HepG2 (cell line): Measurements from ENCODE around the gene SERPINB6. TPM values are rescaled to one million over a fixed set of nuclear protein-coding genes. Genes with fewer than 3 reads are reported as not detected.

Source experiments
- AKAP8 ChIP-seq: sonication (generic); formaldehyde crosslinking; IDR thresholded peaks from 2 replicates; pipeline ENCODE4 v1.5.1; 2020; ENCODE audit warnings: mild to moderate bottlenecking, missing genetic modification reagents
- CAMTA2 ChIP-seq: sonication (generic); formaldehyde crosslinking; IDR thresholded peaks from 2 replicates; pipeline ENCODE4 v1.4.0; 2020; ENCODE audit warnings: mild to moderate bottlenecking, missing genetic modification reagents, borderline replicate concordance
- CEBPB ChIP-seq: IDR thresholded peaks from 2 replicates; pipeline ENCODE4 v1.6.1; 2011; ENCODE audit warnings: low read depth, low read length, improper control_type of control experiment, borderline replicate concordance
- CENPBD1 ChIP-seq: sonication (generic); formaldehyde crosslinking; IDR thresholded peaks from 2 replicates; pipeline ENCODE4 v1.8.0; 2022; ENCODE audit warnings: missing genetic modification reagents, low read depth, mild to moderate bottlenecking, borderline replicate concordance
- ERF ChIP-seq: IDR thresholded peaks from 2 replicates; pipeline ENCODE4 v1.6.1; 2018; ENCODE audit warnings: missing biosample characterization, missing genetic modification reagents
- FOXK1 ChIP-seq: sonication (generic); formaldehyde crosslinking; IDR thresholded peaks from 2 replicates; pipeline ENCODE4 v1.4.0; 2020; ENCODE audit warnings: low read depth, missing genetic modification reagents, borderline replicate concordance
- FOXM1 ChIP-seq: sonication (generic); formaldehyde crosslinking; IDR thresholded peaks from 2 replicates; pipeline ENCODE4 v1.5.0; 2020; ENCODE audit warnings: missing genetic modification reagents
- KLF6 ChIP-seq: IDR thresholded peaks from 2 replicates; pipeline ENCODE4 v1.8.0; 2016; ENCODE audit warnings: missing biosample characterization, missing genetic modification reagents
- NCOA1 ChIP-seq: sonication (generic); formaldehyde crosslinking; IDR thresholded peaks from 2 replicates; pipeline ENCODE4 v1.9.0; 2021; ENCODE audit warnings: missing genetic modification reagents
- NR2F6 ChIP-seq, 2 experiments: IDR thresholded peaks; 2 replicates each; pipeline ENCODE4 v1.6.1; 2016; ENCODE audit warnings: antibody characterized with exemption in 1 of 2, mild to moderate bottlenecking in 1 of 2
- PAX8 ChIP-seq: sonication (generic); formaldehyde crosslinking; IDR thresholded peaks from 2 replicates; pipeline ENCODE4 v1.8.0; 2022; ENCODE audit warnings: mild to moderate bottlenecking, missing genetic modification reagents, borderline replicate concordance
- PRMT3 ChIP-seq: sonication (generic); formaldehyde crosslinking; IDR thresholded peaks from 2 replicates; pipeline ENCODE4 v1.8.1; 2022; ENCODE audit warnings: low read depth, mild to moderate bottlenecking, moderate library complexity, missing genetic modification reagents, borderline replicate concordance
- RELA ChIP-seq: sonication (generic); formaldehyde crosslinking; IDR thresholded peaks from 2 replicates; pipeline ENCODE4 v1.4.0; 2020; ENCODE audit warnings: missing genetic modification reagents
- SIX4 ChIP-seq: sonication (generic); formaldehyde crosslinking; IDR thresholded peaks from 2 replicates; pipeline ENCODE4 v1.4.0; 2020; ENCODE audit warnings: missing genetic modification reagents
- SRSF1 ChIP-seq: fragments of 200-400 bp; formaldehyde crosslinking; optimal IDR thresholded peaks from 2 replicates; pipeline ENCODE3; 2017; ENCODE audit warnings: mild to moderate bottlenecking, low read depth, low read length, moderate library complexity
- STAT6 ChIP-seq: sonication (generic); formaldehyde crosslinking; IDR thresholded peaks from 2 replicates; pipeline ENCODE4 v1.4.0; 2020; ENCODE audit warnings: missing genetic modification reagents, mild to moderate bottlenecking, borderline replicate concordance
- SUZ12 ChIP-seq: fragments of 150-350 bp; IDR thresholded peaks from 2 replicates; pipeline ENCODE4 v1.6.1; 2014; ENCODE audit warnings: low read depth, low read length
- ZBTB37 ChIP-seq: sonication (generic); formaldehyde crosslinking; IDR thresholded peaks from 2 replicates; pipeline ENCODE4 v1.4.0; 2020; ENCODE audit warnings: mild to moderate bottlenecking, missing genetic modification reagents
- ZNF431 ChIP-seq: sonication (generic); formaldehyde crosslinking; IDR thresholded peaks from 2 replicates; pipeline ENCODE4 v1.9.0; 2022; ENCODE audit warnings: missing genetic modification reagents, low read depth, mild to moderate bottlenecking, borderline replicate concordance
- ZNF567 ChIP-seq: sonication (generic); formaldehyde crosslinking; IDR thresholded peaks from 2 replicates; pipeline ENCODE4 v1.8.1; 2023; ENCODE audit warnings: mild to moderate bottlenecking, missing genetic modification reagents, borderline replicate concordance
- ZNF678 ChIP-seq: sonication (generic); formaldehyde crosslinking; IDR thresholded peaks from 2 replicates; pipeline ENCODE4 v1.4.0; 2020; ENCODE audit warnings: mild to moderate bottlenecking, missing genetic modification reagents
- ZSCAN9 ChIP-seq: IDR thresholded peaks from 2 replicates; pipeline ENCODE4 v1.6.1; 2016; ENCODE audit warnings: borderline replicate concordance
- polyA plus RNA-seq, 8 experiments: library from polyadenylated mRNA; depleted of rRNA in 3 of 8; stranded (reverse) in 7 of 8; unstranded in 1 of 8; fragments of >200 nt; fragmentation: Illumina TruSeq in 4 of 8; extraction: Trizol in 4 of 8; gene quantifications; 2 replicates each; pipeline versions ENCODE4 v1.2.1 to v1.2.3, GENCODE V29; 2011 to 2016; ENCODE audit warnings: low read depth in 4 of 8, missing spikeins in 1 of 8, mixed read lengths in 1 of 8; ENCODE audit not compliant: insufficient read depth in 1 of 8
- total RNA-seq, 5 experiments: library from RNA; depleted of rRNA; stranded (reverse); fragments of >200 nt; fragmentation: Illumina TruSeq; extraction: Trizol; gene quantifications; 2 replicates each; pipeline ENCODE4 v1.2.3, GENCODE V29; 2016; ENCODE audit warnings: low read depth in 1 of 5
- TF ChIP-seq, protein P1 (sequence below): sonication (generic); formaldehyde crosslinking; IDR thresholded peaks from 2 replicates; pipeline ENCODE4 v1.5.0; 2020; ENCODE audit warnings: missing genetic modification reagents
- TF ChIP-seq, protein P2 (sequence below): sonication (generic); formaldehyde crosslinking; IDR thresholded peaks from 2 replicates; pipeline ENCODE4 v1.8.1; 2023; ENCODE audit warnings: mild to moderate bottlenecking, missing genetic modification reagents, borderline replicate concordance

Gene SERPINB6
- total and polyA plus RNA-seq, 2 of the 13 experiments (the other 11 are each of a cell fraction or from before 2014, with no cell fraction given): 38.2 to 61.3 TPM

GRCh38 chr6:2989332-2990247 lies 18.2 kb upstream of the SERPINB6 start (continued):
- no peak for TF ChIP-seq NCOA1
- no peak for TF ChIP-seq ZBTB37 (CRISPR knock-in tag)
- 0 out of 2 replicates have a peak, but pooled peaks have one; percentile 33 for TF ChIP-seq ZNF678 (CRISPR knock-in tag)
- TF ChIP-seq FOXK1 (CRISPR knock-in tag): peak; percentile 75; the same call in 1 of the 2 replicates
- no peak for TF ChIP-seq CAMTA2 (CRISPR knock-in tag)
- TF ChIP-seq RELA (CRISPR knock-in tag): no peak
- TF ChIP-seq STAT6 (CRISPR knock-in tag): 0 out of 2 replicates have a peak, but pooled peaks have one; percentile 27
- TF ChIP-seq SUZ12: no peak
- 0 out of 2 replicates have a peak, but pooled peaks have one; percentile 41 for TF ChIP-seq CEBPB
- no peak for TF ChIP-seq ZNF567 (CRISPR knock-in tag)
- TF ChIP-seq, protein P1, sequence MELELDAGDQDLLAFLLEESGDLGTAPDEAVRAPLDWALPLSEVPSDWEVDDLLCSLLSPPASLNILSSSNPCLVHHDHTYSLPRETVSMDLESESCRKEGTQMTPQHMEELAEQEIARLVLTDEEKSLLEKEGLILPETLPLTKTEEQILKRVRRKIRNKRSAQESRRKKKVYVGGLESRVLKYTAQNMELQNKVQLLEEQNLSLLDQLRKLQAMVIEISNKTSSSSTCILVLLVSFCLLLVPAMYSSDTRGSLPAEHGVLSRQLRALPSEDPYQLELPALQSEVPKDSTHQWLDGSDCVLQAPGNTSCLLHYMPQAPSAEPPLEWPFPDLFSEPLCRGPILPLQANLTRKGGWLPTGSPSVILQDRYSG (CRISPR knock-in tag): no peak
- 0 out of 2 replicates have a peak, but pooled peaks have one; percentile 23 for TF ChIP-seq ZSCAN9 (CRISPR knock-in tag)
- no peak for TF ChIP-seq CENPBD1 (CRISPR knock-in tag)
- no peak for TF ChIP-seq FOXM1 (CRISPR knock-in tag)
- 0 out of 2 replicates have a peak, but pooled peaks have one; percentile 65 for TF ChIP-seq ZNF431 (CRISPR knock-in tag)
- no peak for TF ChIP-seq AKAP8 (CRISPR knock-in tag)
- 0 out of 2 replicates have a peak, but pooled peaks have one; percentile 11 for TF ChIP-seq NR2F6 (IDR thresholded peaks at IDR 0.05)
- TF ChIP-seq NR2F6 (CRISPR knock-in tag; IDR thresholded peaks at IDR 0.05): no peak; the same call in none of the 2 replicates
- TF ChIP-seq SIX4 (CRISPR knock-in tag): no peak; the same call in 1 of the 2 replicates
- TF ChIP-seq PAX8: no peak
- no peak; the same call in 1 of the 2 replicates for TF ChIP-seq ERF (CRISPR knock-in tag)
- no peak for TF ChIP-seq PRMT3
- peak; percentile 65; the same call in 1 of the 2 replicates for TF ChIP-seq KLF6 (CRISPR knock-in tag)
- no peak for TF ChIP-seq SRSF1
- TF ChIP-seq, protein P2, sequence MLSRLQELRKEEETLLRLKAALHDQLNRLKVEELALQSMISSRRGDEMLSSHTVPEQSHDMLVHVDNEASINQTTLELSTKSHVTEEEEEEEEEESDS: peak; percentile 60; the same call in 1 of the 2 replicates
